ENCODE results near the gene XPNPEP1. TPM values are rescaled to one million over a fixed set of nuclear protein-coding genes. Genes with fewer than 3 reads are reported as not detected.

XPNPEP1 gene
- total and polyA plus RNA-seq, 8 donors: 49.0 to 93.6 (median 80.5) TPM

- no peak overlapping the region for H3K27ac ChIP-seq
- H3K4me1 ChIP-seq: peaks cover 0 to 1% of the 10 kb centered on the region in 2 donors
- H3K4me3 ChIP-seq: no peak overlapping the region
- H3K36me3 ChIP-seq: no peaks in the 10 kb centered on the region
- no peak for DNase-seq
- H3K9me3 ChIP-seq: no peaks in the 10 kb centered on the region
- ATAC-seq: no peak
- no peak for TF ChIP-seq CTCF (IDR thresholded peaks at IDR 0.05)
- intact Hi-C loops (cut with DNase I): no loop called here
- H3K27me3 ChIP-seq: no peaks in the 10 kb centered on the region
Observed at GRCh38 chr10:109846832-109847231, 76.5 kb downstream of the XPNPEP1 start.

- no peak overlapping the region for H3K4me3 ChIP-seq
- DNase-seq: no peak
- no peak overlapping the region for H3K27ac ChIP-seq
- H3K4me1 ChIP-seq: no peaks in the 10 kb centered on the region
- peak; percentile 57 for ATAC-seq
- H3K9me3 ChIP-seq: no peaks in the 10 kb centered on the region
- TF ChIP-seq CTCF (IDR thresholded peaks at IDR 0.05): no peak
- H3K27me3 ChIP-seq: no peaks in the 10 kb centered on the region
- intact Hi-C loops (cut with DNase I): no loop called here
- no peaks in the 10 kb centered on the region for H3K36me3 ChIP-seq
Observed at GRCh38 chr10:109845308-109845707, 78.0 kb downstream of the XPNPEP1 start.

- ATAC-seq (no peak), DNase-seq (no peak)
- Histone ChIP-seq H3K4me3 (no peak overlapping the region), H3K36me3 (no peaks in the 10 kb centered on the region), H3K9me3 (no peaks in the 10 kb centered on the region), H3K4me1 (no peaks in the 10 kb centered on the region), H3K27me3 (no peaks in the 10 kb centered on the region), H3K27ac (no peak overlapping the region)
- intact Hi-C loops (cut with DNase I): no loop called here
- TF ChIP-seq CTCF (IDR thresholded peaks at IDR 0.05): no peak
Observed at GRCh38 chr10:109838592-109839244, 84.6 kb downstream of the XPNPEP1 start.

- ATAC-seq (no peak), DNase-seq (no peak)
- H3K36me3 ChIP-seq: no peaks in the 10 kb centered on the region
- no peak for TF ChIP-seq CTCF (IDR thresholded peaks at IDR 0.05)
- intact Hi-C loops (cut with DNase I): no loop called here
- peaks cover 0 to under 1% of the 10 kb centered on the region in 2 donors for H3K9me3 ChIP-seq
- no peaks in the 10 kb centered on the region for H3K27me3 ChIP-seq
- H3K4me1 ChIP-seq: no peaks in the 10 kb centered on the region
- no peak overlapping the region for H3K4me3 ChIP-seq
- H3K27ac ChIP-seq: no peak overlapping the region
Observed at GRCh38 chr10:109837384-109837783, 85.9 kb downstream of the XPNPEP1 start.

- no peaks in the 10 kb centered on the region for H3K27me3 ChIP-seq
- peak overlapping the region in 1 of 2 donors; percentile 48 for H3K27ac ChIP-seq
- H3K36me3 ChIP-seq: no peaks in the 10 kb centered on the region
- DNase-seq (no peak), ATAC-seq (no peak)
- no peak for TF ChIP-seq CTCF (IDR thresholded peaks at IDR 0.05)
- H3K4me3 ChIP-seq: no peak overlapping the region
- H3K4me1 ChIP-seq: no peaks in the 10 kb centered on the region
- H3K9me3 ChIP-seq: peaks cover 0 to 9% of the 10 kb centered on the region in 2 donors
- intact Hi-C loops (cut with DNase I): no loop called here
Observed at GRCh38 chr10:109835257-109835656, 88.1 kb downstream of the XPNPEP1 start.
